HG03097 (cell line): ENCODE measurements around the gene ZNF862.
"Not testable (repeated sequence)": the region's sequence is repeated elsewhere in the genome, so short reads cannot be mapped to it uniquely, and the experiment has no call there.

ENCODE experiments used
- ATAC-seq: cut with Tn5 transposase; IDR thresholded peaks from one replicate; pipeline ENCODE4 v1.9.1; 2021; ENCODE audit not compliant: unreplicated experiment, low FRiP score

ZNF862 gene

GRCh38 chr7:149878523-149878921, 40.3 kb downstream of the ZNF862 start:
- ATAC-seq = no peak

- no peak for ATAC-seq
Measured at GRCh38 chr7:149879271-149879743, 41.1 kb downstream of the ZNF862 start.

- no peak for ATAC-seq
Measured at GRCh38 chr7:149879766-149880637, 41.8 kb downstream of the ZNF862 start.

- ATAC-seq = no peak
Measured at GRCh38 chr7:149880638-149881311, 42.6 kb downstream of the ZNF862 start.

- no peak for ATAC-seq
Measured at GRCh38 chr7:149881328-149882247, 43.4 kb downstream of the ZNF862 start.

- no peak for ATAC-seq
Measured at GRCh38 chr7:149882248-149883047, 44.3 kb downstream of the ZNF862 start.

GRCh38 chr7:149883048-149883438, 44.9 kb downstream of the ZNF862 start:
- ATAC-seq = no peak

- peak; percentile 69 for ATAC-seq
Measured at GRCh38 chr7:149883452-149883861, 45.3 kb downstream of the ZNF862 start.

- no peak for ATAC-seq
Measured at GRCh38 chr7:149884016-149884415, 45.8 kb downstream of the ZNF862 start.

GRCh38 chr7:149884541-149884940, 46.4 kb downstream of the ZNF862 start:
- ATAC-seq = no peak

- no peak for ATAC-seq
Measured at GRCh38 chr7:149885191-149886017, 47.2 kb downstream of the ZNF862 start.

GRCh38 chr7:149886018-149886415, 47.8 kb downstream of the ZNF862 start:
- no peak for ATAC-seq

- no peak for ATAC-seq
Measured at GRCh38 chr7:149887311-149887710, 49.1 kb downstream of the ZNF862 start.

GRCh38 chr7:149890715-149891114, 52.5 kb downstream of the ZNF862 start:
- ATAC-seq = not testable (repeated sequence)

GRCh38 chr7:149894957-149895356, 56.8 kb downstream of the ZNF862 start:
- ATAC-seq = not testable (repeated sequence)

GRCh38 chr7:149907776-149908376, 69.7 kb downstream of the ZNF862 start:
- not testable (repeated sequence) for ATAC-seq

- not testable (repeated sequence) for ATAC-seq
Measured at GRCh38 chr7:149910219-149910618, 72.0 kb downstream of the ZNF862 start.

- not testable (repeated sequence) for ATAC-seq
Measured at GRCh38 chr7:149912126-149912525, 74.0 kb downstream of the ZNF862 start.
